ENCODE results near the gene IPMK. TPM values are rescaled to one million over a fixed set of nuclear protein-coding genes. Genes with fewer than 3 reads are reported as not detected.

IPMK gene
- total RNA-seq, 1 experiment from 2014 or later: 10.9 TPM

- no peaks in the 10 kb centered on the region for H3K9me3 Mint-ChIP-seq
- no peak overlapping the region for H3K27ac Mint-ChIP-seq
- CTCF ChIA-PET: no interaction called here
- H3K36me3 Mint-ChIP-seq: no peaks in the 10 kb centered on the region
- H3K4me1 Mint-ChIP-seq: peaks cover 8% of the 10 kb centered on the region
- no peaks in the 10 kb centered on the region for H3K27me3 Mint-ChIP-seq (ENCODE audit: low read depth)
- ATAC-seq: no peak
- no peak overlapping the region for H3K4me3 Mint-ChIP-seq
- DNase-seq (ENCODE audit: low spot score): no peak
- POLR2A ChIA-PET: no interaction called here
- TF ChIP-seq, protein P1, sequence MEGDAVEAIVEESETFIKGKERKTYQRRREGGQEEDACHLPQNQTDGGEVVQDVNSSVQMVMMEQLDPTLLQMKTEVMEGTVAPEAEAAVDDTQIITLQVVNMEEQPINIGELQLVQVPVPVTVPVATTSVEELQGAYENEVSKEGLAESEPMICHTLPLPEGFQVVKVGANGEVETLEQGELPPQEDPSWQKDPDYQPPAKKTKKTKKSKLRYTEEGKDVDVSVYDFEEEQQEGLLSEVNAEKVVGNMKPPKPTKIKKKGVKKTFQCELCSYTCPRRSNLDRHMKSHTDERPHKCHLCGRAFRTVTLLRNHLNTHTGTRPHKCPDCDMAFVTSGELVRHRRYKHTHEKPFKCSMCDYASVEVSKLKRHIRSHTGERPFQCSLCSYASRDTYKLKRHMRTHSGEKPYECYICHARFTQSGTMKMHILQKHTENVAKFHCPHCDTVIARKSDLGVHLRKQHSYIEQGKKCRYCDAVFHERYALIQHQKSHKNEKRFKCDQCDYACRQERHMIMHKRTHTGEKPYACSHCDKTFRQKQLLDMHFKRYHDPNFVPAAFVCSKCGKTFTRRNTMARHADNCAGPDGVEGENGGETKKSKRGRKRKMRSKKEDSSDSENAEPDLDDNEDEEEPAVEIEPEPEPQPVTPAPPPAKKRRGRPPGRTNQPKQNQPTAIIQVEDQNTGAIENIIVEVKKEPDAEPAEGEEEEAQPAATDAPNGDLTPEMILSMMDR (IDR thresholded peaks at IDR 0.05): no peak
- TF ChIP-seq ZNF396 (CRISPR knock-in tag; IDR thresholded peaks at IDR 0.05; ENCODE audit: borderline replicate concordance) (no peak), MXD4 (CRISPR knock-in tag; IDR thresholded peaks at IDR 0.05; ENCODE audit: borderline replicate concordance) (no peak), GRHL2 (CRISPR knock-in tag; IDR thresholded peaks at IDR 0.05; ENCODE audit: insufficient replicate concordance, severe bottlenecking) (no peak), GABPB1 (CRISPR knock-in tag; IDR thresholded peaks at IDR 0.05) (no peak), E2F5 (CRISPR knock-in tag; IDR thresholded peaks at IDR 0.05) (no peak), MLX (CRISPR knock-in tag; IDR thresholded peaks at IDR 0.05) (no peak), ZMAT4 (CRISPR knock-in tag; IDR thresholded peaks at IDR 0.05) (no peak), HMGXB4 (CRISPR knock-in tag; IDR thresholded peaks at IDR 0.05) (no peak), ZBTB21 (CRISPR knock-in tag; IDR thresholded peaks at IDR 0.05; ENCODE audit: borderline replicate concordance) (no peak), ZNF423 (CRISPR knock-in tag; IDR thresholded peaks at IDR 0.05) (no peak), HMGA2 (CRISPR knock-in tag; IDR thresholded peaks at IDR 0.05) (no peak), MAX (CRISPR knock-in tag; IDR thresholded peaks at IDR 0.05) (no peak), KAT7 (CRISPR knock-in tag; IDR thresholded peaks at IDR 0.05; ENCODE audit: borderline replicate concordance) (no peak), ZNF121 (CRISPR knock-in tag; IDR thresholded peaks at IDR 0.05) (no peak)
- TF ChIP-seq, protein P2, sequence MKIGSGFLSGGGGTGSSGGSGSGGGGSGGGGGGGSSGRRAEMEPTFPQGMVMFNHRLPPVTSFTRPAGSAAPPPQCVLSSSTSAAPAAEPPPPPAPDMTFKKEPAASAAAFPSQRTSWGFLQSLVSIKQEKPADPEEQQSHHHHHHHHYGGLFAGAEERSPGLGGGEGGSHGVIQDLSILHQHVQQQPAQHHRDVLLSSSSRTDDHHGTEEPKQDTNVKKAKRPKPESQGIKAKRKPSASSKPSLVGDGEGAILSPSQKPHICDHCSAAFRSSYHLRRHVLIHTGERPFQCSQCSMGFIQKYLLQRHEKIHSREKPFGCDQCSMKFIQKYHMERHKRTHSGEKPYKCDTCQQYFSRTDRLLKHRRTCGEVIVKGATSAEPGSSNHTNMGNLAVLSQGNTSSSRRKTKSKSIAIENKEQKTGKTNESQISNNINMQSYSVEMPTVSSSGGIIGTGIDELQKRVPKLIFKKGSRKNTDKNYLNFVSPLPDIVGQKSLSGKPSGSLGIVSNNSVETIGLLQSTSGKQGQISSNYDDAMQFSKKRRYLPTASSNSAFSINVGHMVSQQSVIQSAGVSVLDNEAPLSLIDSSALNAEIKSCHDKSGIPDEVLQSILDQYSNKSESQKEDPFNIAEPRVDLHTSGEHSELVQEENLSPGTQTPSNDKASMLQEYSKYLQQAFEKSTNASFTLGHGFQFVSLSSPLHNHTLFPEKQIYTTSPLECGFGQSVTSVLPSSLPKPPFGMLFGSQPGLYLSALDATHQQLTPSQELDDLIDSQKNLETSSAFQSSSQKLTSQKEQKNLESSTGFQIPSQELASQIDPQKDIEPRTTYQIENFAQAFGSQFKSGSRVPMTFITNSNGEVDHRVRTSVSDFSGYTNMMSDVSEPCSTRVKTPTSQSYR (CRISPR knock-in tag; IDR thresholded peaks at IDR 0.05): no peak
- TF ChIP-seq, protein P3, sequence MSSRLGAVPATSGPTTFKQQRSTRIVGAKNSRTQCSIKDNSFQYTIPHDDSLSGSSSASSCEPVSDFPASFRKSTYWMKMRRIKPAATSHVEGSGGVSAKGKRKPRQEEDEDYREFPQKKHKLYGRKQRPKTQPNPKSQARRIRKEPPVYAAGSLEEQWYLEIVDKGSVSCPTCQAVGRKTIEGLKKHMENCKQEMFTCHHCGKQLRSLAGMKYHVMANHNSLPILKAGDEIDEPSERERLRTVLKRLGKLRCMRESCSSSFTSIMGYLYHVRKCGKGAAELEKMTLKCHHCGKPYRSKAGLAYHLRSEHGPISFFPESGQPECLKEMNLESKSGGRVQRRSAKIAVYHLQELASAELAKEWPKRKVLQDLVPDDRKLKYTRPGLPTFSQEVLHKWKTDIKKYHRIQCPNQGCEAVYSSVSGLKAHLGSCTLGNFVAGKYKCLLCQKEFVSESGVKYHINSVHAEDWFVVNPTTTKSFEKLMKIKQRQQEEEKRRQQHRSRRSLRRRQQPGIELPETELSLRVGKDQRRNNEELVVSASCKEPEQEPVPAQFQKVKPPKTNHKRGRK (CRISPR knock-in tag; IDR thresholded peaks at IDR 0.05; ENCODE audit: borderline replicate concordance): no peak
- TF ChIP-seq, protein P4, sequence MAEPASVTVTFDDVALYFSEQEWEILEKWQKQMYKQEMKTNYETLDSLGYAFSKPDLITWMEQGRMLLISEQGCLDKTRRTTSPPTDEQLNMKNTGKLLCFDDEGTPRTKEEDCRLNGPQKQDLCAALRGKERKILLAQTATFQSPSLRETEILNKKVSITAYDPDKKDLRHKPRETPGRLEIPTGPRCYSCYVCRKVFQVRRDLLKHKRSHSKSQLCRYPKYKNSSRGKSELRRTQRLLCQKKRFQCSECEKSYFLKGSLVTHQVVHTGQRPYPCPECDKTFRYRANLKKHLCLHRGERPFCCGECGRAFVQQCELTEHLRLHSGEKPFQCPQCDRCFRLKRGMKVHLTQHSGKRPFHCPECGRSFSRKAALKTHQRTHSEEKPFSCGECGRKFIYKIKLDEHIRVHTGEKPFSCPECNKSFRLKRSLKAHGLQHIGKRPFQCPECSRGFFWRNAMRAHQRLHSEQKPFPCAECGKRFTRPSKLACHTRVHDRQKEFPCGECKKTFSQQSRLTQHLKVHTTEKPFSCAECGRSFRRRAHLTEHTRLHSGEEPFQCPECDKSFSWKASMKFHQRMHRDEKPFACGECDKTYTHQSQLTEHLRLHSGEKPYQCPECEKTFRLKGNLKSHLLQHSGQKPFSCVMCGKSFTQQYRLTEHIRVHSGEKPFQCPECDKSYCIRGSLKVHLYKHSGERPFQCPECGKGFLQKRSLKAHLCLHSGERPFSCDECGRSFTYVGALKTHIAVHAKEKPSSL (CRISPR knock-in tag; conservative IDR thresholded peaks at IDR 0.05): no peak
- TF ChIP-seq, protein P5, sequence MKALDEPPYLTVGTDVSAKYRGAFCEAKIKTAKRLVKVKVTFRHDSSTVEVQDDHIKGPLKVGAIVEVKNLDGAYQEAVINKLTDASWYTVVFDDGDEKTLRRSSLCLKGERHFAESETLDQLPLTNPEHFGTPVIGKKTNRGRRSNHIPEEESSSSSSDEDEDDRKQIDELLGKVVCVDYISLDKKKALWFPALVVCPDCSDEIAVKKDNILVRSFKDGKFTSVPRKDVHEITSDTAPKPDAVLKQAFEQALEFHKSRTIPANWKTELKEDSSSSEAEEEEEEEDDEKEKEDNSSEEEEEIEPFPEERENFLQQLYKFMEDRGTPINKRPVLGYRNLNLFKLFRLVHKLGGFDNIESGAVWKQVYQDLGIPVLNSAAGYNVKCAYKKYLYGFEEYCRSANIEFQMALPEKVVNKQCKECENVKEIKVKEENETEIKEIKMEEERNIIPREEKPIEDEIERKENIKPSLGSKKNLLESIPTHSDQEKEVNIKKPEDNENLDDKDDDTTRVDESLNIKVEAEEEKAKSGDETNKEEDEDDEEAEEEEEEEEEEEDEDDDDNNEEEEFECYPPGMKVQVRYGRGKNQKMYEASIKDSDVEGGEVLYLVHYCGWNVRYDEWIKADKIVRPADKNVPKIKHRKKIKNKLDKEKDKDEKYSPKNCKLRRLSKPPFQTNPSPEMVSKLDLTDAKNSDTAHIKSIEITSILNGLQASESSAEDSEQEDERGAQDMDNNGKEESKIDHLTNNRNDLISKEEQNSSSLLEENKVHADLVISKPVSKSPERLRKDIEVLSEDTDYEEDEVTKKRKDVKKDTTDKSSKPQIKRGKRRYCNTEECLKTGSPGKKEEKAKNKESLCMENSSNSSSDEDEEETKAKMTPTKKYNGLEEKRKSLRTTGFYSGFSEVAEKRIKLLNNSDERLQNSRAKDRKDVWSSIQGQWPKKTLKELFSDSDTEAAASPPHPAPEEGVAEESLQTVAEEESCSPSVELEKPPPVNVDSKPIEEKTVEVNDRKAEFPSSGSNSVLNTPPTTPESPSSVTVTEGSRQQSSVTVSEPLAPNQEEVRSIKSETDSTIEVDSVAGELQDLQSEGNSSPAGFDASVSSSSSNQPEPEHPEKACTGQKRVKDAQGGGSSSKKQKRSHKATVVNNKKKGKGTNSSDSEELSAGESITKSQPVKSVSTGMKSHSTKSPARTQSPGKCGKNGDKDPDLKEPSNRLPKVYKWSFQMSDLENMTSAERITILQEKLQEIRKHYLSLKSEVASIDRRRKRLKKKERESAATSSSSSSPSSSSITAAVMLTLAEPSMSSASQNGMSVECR (CRISPR knock-in tag; IDR thresholded peaks at IDR 0.05; ENCODE audit: borderline replicate concordance): no peak
These were observed 38.1 kb upstream of the IPMK start for GRCh38 chr10:58305821-58306220.

Measured in WTC11 (cell line).